ENCODE results near the gene KIRREL3. TPM values are rescaled to one million over a fixed set of nuclear protein-coding genes. Genes with fewer than 3 reads are reported as not detected.
"Not testable (repeated sequence)": the region's sequence is repeated elsewhere in the genome, so short reads cannot be mapped to it uniquely, and the experiment has no call there.

Gene KIRREL3
- total and polyA plus RNA-seq, 4 donors, result 0.02 to 0.71 (median 0.15) TPM; not detected in 1

- peak in 1 of 3 donors; percentile 17 for DNase-seq
- ATAC-seq (ENCODE audit: insufficient read depth, low FRiP score), result no peak
- peaks cover 9 to 26% (median 17%) of the 10 kb centered on the region in 5 donors for H3K4me1 ChIP-seq (ENCODE audit: control insufficient read depth in 5 of 5, insufficient read depth in 5 of 5, low read length in 5 of 5)
Observed at GRCh38 chr11:126387857-126388256, 612.7 kb downstream of the KIRREL3 start.

DNA sequence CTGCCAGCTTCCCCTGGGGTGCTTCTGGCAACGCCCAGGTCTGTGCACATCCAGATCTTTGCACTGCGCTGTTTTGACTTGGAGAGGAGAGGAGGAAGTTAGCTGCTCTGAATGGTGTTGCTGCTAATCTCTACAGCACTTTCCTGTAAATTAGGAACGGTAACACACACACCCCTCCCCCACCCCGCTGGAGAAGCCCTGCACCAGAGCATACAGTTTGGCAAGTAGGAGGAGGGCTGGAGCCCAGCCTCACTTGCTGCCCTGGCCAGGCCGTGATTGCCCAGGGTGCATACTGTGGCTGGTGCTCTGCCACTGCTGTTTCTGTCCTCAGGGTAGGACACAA lies 613.9 kb downstream of the KIRREL3 start:
- H3K36me3 ChIP-seq (ENCODE audit: control insufficient read depth in 4 of 4, insufficient read depth in 4 of 4, low read length in 4 of 4); H3K9ac ChIP-seq (ENCODE audit: insufficient read depth in 1 of 2, low read length in 2 of 2); H3K4me3 ChIP-seq; DNase-seq; H3K9me3 ChIP-seq (ENCODE audit: control insufficient read depth in 4 of 4, insufficient read depth in 3 of 4, low read length in 3 of 4); H3K27me3 ChIP-seq (ENCODE audit: control insufficient read depth in 3 of 3, insufficient read depth in 3 of 3, low read length in 2 of 3): not testable (repeated sequence)
- peak overlapping the region; percentile 29 to 81 for H3K27ac ChIP-seq (ENCODE audit: low read depth in 1 of 2, low read length in 1 of 2)
- WGBS, 2 donors, result 13 to 14% methylated on average over 5 of the region's 5 CpGs
- ATAC-seq (ENCODE audit: insufficient read depth, low FRiP score), result peak; percentile 42
- H3K4me1 ChIP-seq (ENCODE audit: control insufficient read depth in 5 of 5, insufficient read depth in 5 of 5, low read length in 5 of 5), result peaks cover 6 to 18% (median 10%) of the 10 kb centered on the region in 5 donors

More at GRCh38 chr11:126387857-126388256, 612.7 kb downstream of the KIRREL3 start:
- 77 to 81% methylated on average over 5 of the region's 5 CpGs for WGBS, 2 donors
- TF ChIP-seq, protein P1, sequence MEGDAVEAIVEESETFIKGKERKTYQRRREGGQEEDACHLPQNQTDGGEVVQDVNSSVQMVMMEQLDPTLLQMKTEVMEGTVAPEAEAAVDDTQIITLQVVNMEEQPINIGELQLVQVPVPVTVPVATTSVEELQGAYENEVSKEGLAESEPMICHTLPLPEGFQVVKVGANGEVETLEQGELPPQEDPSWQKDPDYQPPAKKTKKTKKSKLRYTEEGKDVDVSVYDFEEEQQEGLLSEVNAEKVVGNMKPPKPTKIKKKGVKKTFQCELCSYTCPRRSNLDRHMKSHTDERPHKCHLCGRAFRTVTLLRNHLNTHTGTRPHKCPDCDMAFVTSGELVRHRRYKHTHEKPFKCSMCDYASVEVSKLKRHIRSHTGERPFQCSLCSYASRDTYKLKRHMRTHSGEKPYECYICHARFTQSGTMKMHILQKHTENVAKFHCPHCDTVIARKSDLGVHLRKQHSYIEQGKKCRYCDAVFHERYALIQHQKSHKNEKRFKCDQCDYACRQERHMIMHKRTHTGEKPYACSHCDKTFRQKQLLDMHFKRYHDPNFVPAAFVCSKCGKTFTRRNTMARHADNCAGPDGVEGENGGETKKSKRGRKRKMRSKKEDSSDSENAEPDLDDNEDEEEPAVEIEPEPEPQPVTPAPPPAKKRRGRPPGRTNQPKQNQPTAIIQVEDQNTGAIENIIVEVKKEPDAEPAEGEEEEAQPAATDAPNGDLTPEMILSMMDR (IDR thresholded peaks at IDR 0.05; ENCODE audit: control extremely low read depth, extremely low read depth), result no peak
- Histone ChIP-seq H3K27ac (ENCODE audit: low read depth in 1 of 2, low read length in 1 of 2) (no peak overlapping the region), H3K9me3 (ENCODE audit: control insufficient read depth in 4 of 4, insufficient read depth in 3 of 4, low read length in 3 of 4) (no peaks in the 10 kb centered on the region), H3K4me3 (no peak overlapping the region), H3K36me3 (ENCODE audit: control insufficient read depth in 4 of 4, insufficient read depth in 4 of 4, low read length in 4 of 4) (no peaks in the 10 kb centered on the region), H3K27me3 (ENCODE audit: control insufficient read depth in 3 of 3, insufficient read depth in 3 of 3, low read length in 2 of 3) (no peaks in the 10 kb centered on the region), H3K9ac (ENCODE audit: insufficient read depth in 1 of 2, low read length in 2 of 2) (no peak overlapping the region)

DNA sequence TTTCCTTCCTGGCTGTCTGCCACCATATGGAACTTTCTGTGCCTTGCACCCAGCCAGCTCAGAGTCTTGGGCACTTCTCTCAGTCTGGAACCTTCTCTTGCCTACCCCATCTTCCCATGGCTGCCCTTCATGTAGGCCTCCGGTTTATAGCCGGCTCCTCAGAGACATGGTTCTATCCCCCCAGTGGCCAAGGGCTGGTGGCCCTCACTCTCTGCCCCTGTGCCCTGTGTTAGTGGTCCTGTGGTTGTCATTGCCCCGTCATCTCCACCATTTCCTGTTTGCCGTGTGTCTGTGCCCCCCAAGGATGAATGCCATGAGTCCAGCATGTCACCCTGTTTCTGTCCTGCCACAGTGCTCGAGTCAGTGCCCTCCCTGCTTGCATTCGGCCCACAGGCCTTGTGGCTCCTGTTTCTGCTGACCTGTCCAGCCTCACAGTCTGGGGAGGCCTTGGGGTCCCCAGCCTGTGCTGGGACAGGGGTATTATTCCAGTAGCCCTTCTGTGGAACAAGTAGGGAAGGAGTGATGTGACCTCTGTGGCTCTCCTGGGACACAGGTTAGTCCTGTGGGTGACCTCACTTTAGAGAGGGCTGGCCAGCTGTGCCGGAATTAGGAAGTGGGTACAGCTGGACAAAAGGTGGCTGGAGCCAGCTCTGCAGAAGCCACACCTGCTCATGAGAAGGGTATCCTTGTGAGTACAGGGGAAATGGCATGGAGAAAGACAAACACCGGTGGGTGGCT lies 614.4 kb downstream of the KIRREL3 start:
- H3K27me3 ChIP-seq (ENCODE audit: control insufficient read depth in 3 of 3, insufficient read depth in 3 of 3, low read length in 2 of 3), result no peaks in the 10 kb centered on the region
- no peak overlapping the region for H3K9ac ChIP-seq (ENCODE audit: insufficient read depth in 1 of 2, low read length in 2 of 2)
- peak overlapping the region; percentile 33 to 62 for H3K27ac ChIP-seq (ENCODE audit: low read depth in 1 of 2, low read length in 1 of 2)
- no peak for DNase-seq
- no peaks in the 10 kb centered on the region for H3K9me3 ChIP-seq (ENCODE audit: control insufficient read depth in 4 of 4, insufficient read depth in 3 of 4, low read length in 3 of 4)
- TF ChIP-seq, protein P1 (IDR thresholded peaks at IDR 0.05; ENCODE audit: control extremely low read depth, extremely low read depth), result no peak
- no peaks in the 10 kb centered on the region for H3K36me3 ChIP-seq (ENCODE audit: control insufficient read depth in 4 of 4, insufficient read depth in 4 of 4, low read length in 4 of 4)
- peaks cover under 1 to 13% (median 5%) of the 10 kb centered on the region in 5 donors for H3K4me1 ChIP-seq (ENCODE audit: control insufficient read depth in 5 of 5, insufficient read depth in 5 of 5, low read length in 5 of 5)
- WGBS, 2 donors, result 56 to 63% methylated on average over 8 of the region's 8 CpGs
- H3K4me3 ChIP-seq, result no peak overlapping the region
- no peak for ATAC-seq (ENCODE audit: insufficient read depth, low FRiP score)

DNA sequence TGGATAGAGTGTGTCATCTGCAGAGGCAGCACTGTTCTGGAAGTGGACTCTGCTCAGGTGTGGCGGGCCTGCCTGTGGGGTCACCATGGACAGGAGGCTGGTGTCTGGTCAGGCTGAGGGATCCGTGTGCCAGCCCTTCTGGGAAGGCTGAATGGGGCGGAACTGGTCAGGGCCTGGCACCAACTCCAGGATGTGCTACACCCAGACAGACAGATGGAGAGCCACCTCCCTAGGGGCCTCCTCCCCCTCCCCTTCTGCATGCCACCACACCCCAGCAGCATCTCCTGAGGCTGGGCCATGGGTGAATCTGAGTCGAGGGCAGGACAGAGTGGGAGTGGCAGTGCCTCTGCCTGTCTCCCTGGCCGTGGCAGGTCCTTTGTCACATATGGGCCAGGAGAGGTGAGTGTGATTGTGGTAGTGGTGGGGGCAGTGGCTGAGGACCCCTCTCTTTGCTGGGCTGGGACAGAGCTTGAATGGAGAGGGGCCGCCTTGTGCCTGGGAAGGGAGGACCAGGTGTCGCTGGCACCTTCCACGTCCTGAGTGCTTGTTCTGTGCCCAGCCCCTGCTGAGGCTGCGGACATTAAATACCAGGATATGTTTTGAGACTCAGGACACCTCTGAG lies 616.0 kb downstream of the KIRREL3 start:
- peaks cover 0 to 13% (median 3%) of the 10 kb centered on the region in 5 donors for H3K4me1 ChIP-seq (ENCODE audit: control insufficient read depth in 5 of 5, insufficient read depth in 5 of 5, low read length in 5 of 5)
- H3K36me3 ChIP-seq (ENCODE audit: control insufficient read depth in 4 of 4, insufficient read depth in 4 of 4, low read length in 4 of 4), result peaks cover 0 to 5% (median 2%) of the 10 kb centered on the region in 4 donors
- 83% methylated on average over 9 of the region's 9 CpGs for WGBS, 2 donors
- H3K4me3 ChIP-seq, result no peak overlapping the region
- TF ChIP-seq, protein P1 (IDR thresholded peaks at IDR 0.05; ENCODE audit: control extremely low read depth, extremely low read depth), result no peak
- H3K9me3 ChIP-seq (ENCODE audit: control insufficient read depth in 4 of 4, insufficient read depth in 3 of 4, low read length in 3 of 4), result no peaks in the 10 kb centered on the region
- no peak overlapping the region for H3K9ac ChIP-seq (ENCODE audit: insufficient read depth in 1 of 2, low read length in 2 of 2)
- H3K27ac ChIP-seq (ENCODE audit: low read depth in 1 of 2, low read length in 1 of 2), result peak overlapping the region in 1 of 2 donors; percentile 1
- DNase-seq (no peak), ATAC-seq (ENCODE audit: insufficient read depth, low FRiP score) (no peak)
- H3K27me3 ChIP-seq (ENCODE audit: control insufficient read depth in 3 of 3, insufficient read depth in 3 of 3, low read length in 2 of 3), result no peaks in the 10 kb centered on the region
